Vagina (tissue), 2 donors: Measurements from ENCODE around the gene LRRC1. TPM values are rescaled to one million over a fixed set of nuclear protein-coding genes. Genes with fewer than 3 reads are reported as not detected.

Source experiments
- DNase-seq, 2 donors: peaks; one replicate each; pipeline ENCODE4 v3.0.0-alpha.2; 2017; ENCODE audit errors: extremely low spot score in 2 of 2
- H3K27ac ChIP-seq: fragments of 200-600 bp; sonication (generic); one replicate; pipeline ENCODE4 v1.5.1; 2019
- H3K27me3 ChIP-seq: fragments of 200-600 bp; sonication (generic); one replicate; pipeline ENCODE4 v1.5.1; 2019
- H3K36me3 ChIP-seq, 2 donors: fragments of 200-600 bp; sonication (generic); one replicate each; pipeline ENCODE4 v1.5.1; 2017 to 2019
- H3K4me1 ChIP-seq: fragments of 200-600 bp; sonication (generic); one replicate; pipeline ENCODE4 v1.5.1; 2019
- H3K4me3 ChIP-seq, 2 donors: fragments of 200-600 bp; sonication (generic); 1 replicate in 1 of 2; 2 replicates in 1 of 2; pipeline ENCODE4 v1.5.1; 2016 to 2019
- H3K9me3 ChIP-seq: fragments of 200-600 bp; sonication (generic); one replicate; pipeline ENCODE4 v1.5.1; 2019
- POLR2A ChIP-seq, 2 donors: fragments of 450-650 bp; IDR thresholded peaks; one replicate each; pipeline ENCODE4 v1.6.1; 2017; ENCODE audit warnings: antibody characterized with exemption in 2 of 2, mild to moderate bottlenecking in 2 of 2, moderate library complexity in 2 of 2
- POLR2AphosphoS5 ChIP-seq, 2 donors: sonication (generic); formaldehyde crosslinking; IDR thresholded peaks; one replicate each; pipeline ENCODE4 v1.9.0; 2017; ENCODE audit warnings: antibody characterized with exemption in 2 of 2, mild to moderate bottlenecking in 2 of 2, low read depth in 1 of 2; ENCODE audit not compliant: insufficient read depth in 1 of 2
- intact Hi-C: fragments of 100-400 bp; cut with DNase I; formaldehyde crosslinking; loops from one replicate; pipeline ENCODE4 v1.15.1; 2023
- total RNA-seq: library from RNA; depleted of rRNA; stranded (reverse); fragments of >200 nt; gene quantifications from one replicate; pipeline ENCODE4 v1.2.3, GENCODE V29; 2016
- TF ChIP-seq, protein P1 (sequence below), 3 experiments: fragments of 450-650 bp in 2 of 3; fragments of 200-600 bp in 1 of 3; sonication (generic) in 1 of 3; IDR thresholded peaks; one replicate each; pipeline ENCODE4 v1.5.1; 2017 to 2019; ENCODE audit warnings: antibody characterized with exemption in 3 of 3, mild to moderate bottlenecking in 2 of 3, moderate library complexity in 2 of 3

Gene LRRC1
- total RNA-seq, 1 donor from 2014 or later, result 52.5 TPM

DNA sequence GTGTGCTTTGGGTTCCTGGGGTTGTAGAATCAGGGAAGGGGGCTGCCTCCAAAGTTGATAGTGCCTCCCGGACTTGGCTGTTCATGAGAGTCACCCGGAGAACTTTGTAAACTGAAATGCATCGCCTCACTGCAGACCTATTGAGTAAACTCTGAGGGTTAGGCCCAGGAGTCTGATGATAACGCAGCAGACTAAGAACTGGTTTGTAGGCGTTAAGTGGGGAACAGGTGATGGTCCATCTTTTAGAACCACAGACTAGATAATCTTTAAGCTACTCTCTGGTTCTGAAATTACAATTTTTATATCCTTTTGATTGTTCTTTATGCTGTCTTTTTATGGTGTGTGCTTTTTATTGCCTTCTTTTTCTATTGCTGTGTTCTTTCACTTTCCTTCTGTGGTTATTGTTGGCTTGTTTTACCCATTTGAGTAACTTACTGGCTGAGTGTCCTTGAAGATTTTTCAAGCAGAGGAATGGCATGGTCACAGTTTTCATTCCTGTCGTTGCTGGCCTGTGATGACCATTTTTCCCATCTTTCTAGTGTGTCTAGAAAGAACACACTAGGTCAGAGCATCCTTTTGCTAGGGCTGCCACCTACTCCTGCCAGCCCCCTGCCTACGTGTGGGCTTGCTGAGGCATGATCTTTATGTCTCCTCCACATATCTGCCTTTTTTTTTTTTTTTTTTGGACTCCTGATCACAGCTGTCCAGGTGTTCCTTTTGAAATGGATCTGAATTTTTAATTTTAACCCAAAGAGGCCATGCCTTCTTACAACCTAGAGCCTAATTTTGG, 30.9 kb downstream of the LRRC1 start:
- intact Hi-C loops, result no loop called here
- H3K9me3 ChIP-seq, result no peaks in the 10 kb centered on the region
- no peak overlapping the region for H3K4me3 ChIP-seq
- H3K4me1 ChIP-seq, result peaks cover 45% of the 10 kb centered on the region
- no peak for TF ChIP-seq POLR2A (IDR thresholded peaks at IDR 0.05)
- TF ChIP-seq, protein P1, sequence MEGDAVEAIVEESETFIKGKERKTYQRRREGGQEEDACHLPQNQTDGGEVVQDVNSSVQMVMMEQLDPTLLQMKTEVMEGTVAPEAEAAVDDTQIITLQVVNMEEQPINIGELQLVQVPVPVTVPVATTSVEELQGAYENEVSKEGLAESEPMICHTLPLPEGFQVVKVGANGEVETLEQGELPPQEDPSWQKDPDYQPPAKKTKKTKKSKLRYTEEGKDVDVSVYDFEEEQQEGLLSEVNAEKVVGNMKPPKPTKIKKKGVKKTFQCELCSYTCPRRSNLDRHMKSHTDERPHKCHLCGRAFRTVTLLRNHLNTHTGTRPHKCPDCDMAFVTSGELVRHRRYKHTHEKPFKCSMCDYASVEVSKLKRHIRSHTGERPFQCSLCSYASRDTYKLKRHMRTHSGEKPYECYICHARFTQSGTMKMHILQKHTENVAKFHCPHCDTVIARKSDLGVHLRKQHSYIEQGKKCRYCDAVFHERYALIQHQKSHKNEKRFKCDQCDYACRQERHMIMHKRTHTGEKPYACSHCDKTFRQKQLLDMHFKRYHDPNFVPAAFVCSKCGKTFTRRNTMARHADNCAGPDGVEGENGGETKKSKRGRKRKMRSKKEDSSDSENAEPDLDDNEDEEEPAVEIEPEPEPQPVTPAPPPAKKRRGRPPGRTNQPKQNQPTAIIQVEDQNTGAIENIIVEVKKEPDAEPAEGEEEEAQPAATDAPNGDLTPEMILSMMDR (IDR thresholded peaks at IDR 0.05), result no peak
- no peak for TF ChIP-seq POLR2AphosphoS5 (IDR thresholded peaks at IDR 0.05; ENCODE audit: insufficient read depth in 1 of 2, low read depth in 1 of 2)
- no peaks in the 10 kb centered on the region for H3K36me3 ChIP-seq
- H3K27ac ChIP-seq, result no peak overlapping the region
- DNase-seq, result no peak
- H3K27me3 ChIP-seq, result no peaks in the 10 kb centered on the region

DNA sequence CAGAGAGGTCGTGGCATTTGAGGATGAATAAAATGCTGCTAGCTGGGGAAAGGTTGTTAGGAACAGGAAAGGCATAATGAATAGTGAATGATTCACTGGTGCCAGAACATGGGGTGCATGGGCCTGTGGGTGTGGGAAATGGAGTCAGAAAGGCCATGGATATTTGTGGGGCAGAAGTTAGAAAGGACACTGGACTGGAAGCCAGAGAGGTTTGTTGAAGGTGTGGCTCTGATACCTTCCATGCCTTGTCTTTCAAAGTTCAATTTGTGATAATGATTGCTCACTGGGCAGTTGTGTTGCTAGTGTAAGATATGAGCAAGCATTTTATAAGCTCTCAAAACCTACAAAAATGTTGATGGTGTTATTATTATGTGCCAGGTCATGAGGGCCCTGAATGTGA, 32.7 kb downstream of the LRRC1 start:
- peaks cover 45% of the 10 kb centered on the region for H3K4me1 ChIP-seq
- no peak overlapping the region for H3K27ac ChIP-seq
- no peaks in the 10 kb centered on the region for H3K27me3 ChIP-seq
- TF ChIP-seq, protein P1 (IDR thresholded peaks at IDR 0.05), result no peak
- TF ChIP-seq POLR2A (IDR thresholded peaks at IDR 0.05) (no peak), POLR2AphosphoS5 (IDR thresholded peaks at IDR 0.05; ENCODE audit: insufficient read depth in 1 of 2, low read depth in 1 of 2) (no peak)
- H3K9me3 ChIP-seq, result no peaks in the 10 kb centered on the region
- no peak overlapping the region for H3K4me3 ChIP-seq
- intact Hi-C loops, result no loop called here
- no peak for DNase-seq
- no peaks in the 10 kb centered on the region for H3K36me3 ChIP-seq

DNA sequence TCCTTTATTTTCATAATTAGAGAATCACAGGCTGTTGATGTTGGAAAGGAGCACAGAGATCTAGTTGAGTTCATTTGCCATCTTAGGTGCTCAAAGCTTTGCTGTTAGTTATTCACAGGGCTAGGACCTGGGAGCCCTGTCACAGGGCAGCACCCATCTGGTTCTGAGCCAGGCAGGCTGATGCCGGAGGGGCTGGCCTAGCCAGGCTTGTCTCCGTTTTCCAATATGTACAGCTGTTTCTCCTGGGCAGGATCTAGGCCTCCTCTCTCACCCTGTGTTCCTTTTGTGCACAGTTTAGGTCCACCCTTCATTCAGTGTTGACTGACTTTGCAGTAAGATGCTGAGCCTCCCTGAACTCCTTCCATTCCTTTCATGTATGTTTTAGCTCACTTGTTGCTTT, 33.4 kb downstream of the LRRC1 start:
- peaks cover 45% of the 10 kb centered on the region for H3K4me1 ChIP-seq
- DNase-seq, result no peak
- no peak overlapping the region for H3K4me3 ChIP-seq
- no peak overlapping the region for H3K27ac ChIP-seq
- H3K27me3 ChIP-seq, result no peaks in the 10 kb centered on the region
- intact Hi-C loops, result no loop called here
- H3K36me3 ChIP-seq, result no peaks in the 10 kb centered on the region
- TF ChIP-seq POLR2A (IDR thresholded peaks at IDR 0.05), result no peak
- TF ChIP-seq, protein P1 (IDR thresholded peaks at IDR 0.05), result no peak
- TF ChIP-seq POLR2AphosphoS5 (IDR thresholded peaks at IDR 0.05; ENCODE audit: insufficient read depth in 1 of 2, low read depth in 1 of 2), result no peak
- no peaks in the 10 kb centered on the region for H3K9me3 ChIP-seq

DNA sequence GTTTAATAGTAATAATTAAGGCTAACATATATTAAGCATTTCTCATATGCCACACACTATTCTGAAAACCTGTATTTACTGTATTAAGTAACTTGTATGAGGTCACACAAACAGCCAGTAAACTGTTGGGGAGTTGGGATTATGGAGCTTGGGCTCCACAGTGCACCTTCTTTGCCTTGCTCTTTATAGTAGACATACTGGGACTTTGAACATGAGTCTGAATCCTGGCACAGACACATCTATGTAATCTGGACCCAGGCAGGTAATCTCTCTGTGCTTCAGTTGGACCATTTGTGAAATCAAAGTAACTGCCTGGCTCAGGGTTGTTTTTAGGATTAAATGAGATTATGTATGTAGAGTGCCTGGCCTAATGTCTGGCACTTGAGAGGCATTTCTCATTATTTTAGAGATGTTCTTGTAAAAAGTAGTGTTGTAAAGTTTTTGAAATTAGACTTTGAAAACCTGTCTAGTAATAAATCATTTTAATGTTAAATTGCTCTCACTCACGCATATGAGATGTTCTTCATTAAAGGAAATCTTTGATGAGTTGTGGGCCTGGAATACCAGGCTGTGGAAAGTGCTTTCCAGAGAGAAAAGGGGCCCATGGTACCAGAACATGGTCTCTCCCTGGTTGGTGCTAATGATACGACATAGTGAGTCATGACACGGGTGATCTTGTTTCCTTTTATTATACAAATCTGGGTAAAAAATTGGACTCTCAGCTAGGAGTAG, 34.3 kb downstream of the LRRC1 start:
- DNase-seq, result no peak
- no peaks in the 10 kb centered on the region for H3K27me3 ChIP-seq
- no peaks in the 10 kb centered on the region for H3K9me3 ChIP-seq
- no peak overlapping the region for H3K27ac ChIP-seq
- H3K36me3 ChIP-seq, result no peaks in the 10 kb centered on the region
- peaks cover 45% of the 10 kb centered on the region for H3K4me1 ChIP-seq
- no peak overlapping the region for H3K4me3 ChIP-seq
- intact Hi-C loops, result no loop called here
- TF ChIP-seq POLR2A (IDR thresholded peaks at IDR 0.05) (no peak), POLR2AphosphoS5 (IDR thresholded peaks at IDR 0.05; ENCODE audit: insufficient read depth in 1 of 2, low read depth in 1 of 2) (no peak)
- TF ChIP-seq, protein P1 (IDR thresholded peaks at IDR 0.05), result no peak
